A673 (cell line): ENCODE measurements around the gene XPNPEP2.

Source experiments
- CTCF ChIP-seq: fragments of 300-800, 200-600 bp; sonication (generic); conservative IDR thresholded peaks from 2 replicates; pipeline ENCODE4 v1.5.1; 2017; ENCODE audit warnings: low read depth, mild to moderate bottlenecking, antibody characterized with exemption, low read length, moderate library complexity, mixed read lengths
- EZH2 ChIP-seq: fragments of 200-600 bp; sonication (generic); IDR thresholded peaks from 2 replicates; pipeline ENCODE4 v1.6.1; 2017; ENCODE audit warnings: borderline replicate concordance, low read depth, mild to moderate bottlenecking, mixed read lengths, antibody characterized with exemption, low read length; ENCODE audit not compliant: poor library complexity, severe bottlenecking

DNA sequence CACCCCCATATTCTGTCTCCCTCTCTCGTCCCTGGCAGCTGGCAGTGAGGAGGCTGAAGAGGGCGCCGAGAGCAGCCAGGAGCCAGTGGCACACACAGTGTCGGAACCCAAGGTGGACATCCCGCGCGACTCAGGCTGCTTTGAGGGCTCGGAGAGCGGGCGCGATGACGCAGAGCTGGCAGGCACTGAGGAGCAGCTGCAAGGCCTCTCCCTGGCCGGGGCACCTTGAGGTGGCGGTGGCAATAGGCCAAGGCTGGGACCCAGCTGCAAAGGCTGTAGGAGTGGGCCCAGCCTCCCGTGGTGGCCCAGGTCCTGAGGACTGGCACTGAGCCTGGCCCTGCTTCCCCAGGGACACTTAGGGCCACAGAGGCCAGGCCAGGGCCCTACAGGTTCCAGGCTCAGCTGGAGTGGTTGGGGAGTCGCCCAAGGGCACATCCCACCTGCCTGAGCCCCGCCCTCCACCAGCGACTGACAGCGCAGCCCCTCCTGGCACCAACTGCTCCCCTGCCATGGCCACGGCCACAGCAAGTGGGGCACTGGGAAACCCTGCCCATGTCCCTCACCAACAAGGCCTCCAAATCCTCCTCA lies 54.9 kb downstream of the XPNPEP2 start:
- TF ChIP-seq CTCF (no peak), EZH2 (no peak)
